SK-N-SH treated with all-trans-retinoic acid at 6 μM for 48 hours (cell line): ENCODE measurements around the gene LRBA.

Experiments
- BACH2 ChIP-seq: fragments of 250-450 bp; sonication (Bioruptor Pico); IDR thresholded peaks from 2 replicates; pipeline ENCODE4 v1.9.0; 2021; ENCODE audit warnings: mild to moderate bottlenecking, borderline replicate concordance
- CREB5 ChIP-seq: fragments of 250-450 bp; sonication (Bioruptor Pico); IDR thresholded peaks from 2 replicates; pipeline ENCODE4 v1.5.1; 2020; ENCODE audit warnings: low read depth, mild to moderate bottlenecking, moderate library complexity
- ESRRG ChIP-seq: fragments of 250-450 bp; sonication (Bioruptor Pico); IDR thresholded peaks from 2 replicates; pipeline ENCODE4 v1.6.1; 2021; ENCODE audit warnings: mild to moderate bottlenecking
- SNAI2 ChIP-seq: fragments of 250-450 bp; sonication (Bioruptor Pico); IDR thresholded peaks from 2 replicates; pipeline ENCODE4 v1.5.0; 2020; ENCODE audit warnings: mild to moderate bottlenecking, moderate library complexity
- TCF4 ChIP-seq: fragments of 250-450 bp; sonication (Bioruptor Pico); IDR thresholded peaks from 2 replicates; pipeline ENCODE4 v1.8.0; 2021; ENCODE audit warnings: mild to moderate bottlenecking, moderate library complexity, borderline replicate concordance
- TOX ChIP-seq: fragments of 250-450 bp; sonication (Bioruptor Pico); IDR thresholded peaks from 2 replicates; pipeline ENCODE4 v1.8.0; 2021; ENCODE audit warnings: mild to moderate bottlenecking, moderate library complexity, borderline replicate concordance
- ZFP30 ChIP-seq: fragments of 450-650 bp; formaldehyde crosslinking; IDR thresholded peaks from 2 replicates; pipeline ENCODE4 v1.5.0; 2022; ENCODE audit warnings: mild to moderate bottlenecking, moderate library complexity
- ZNF70 ChIP-seq: fragments of 450-650 bp; formaldehyde crosslinking; IDR thresholded peaks from 2 replicates; pipeline ENCODE4 v1.5.0; 2020; ENCODE audit warnings: mild to moderate bottlenecking, moderate library complexity

GRCh38 chr4:151048913-151049312, 33.8 kb upstream of the LRBA start:
- TF ChIP-seq SNAI2 (CRISPR knock-in tag) (no peak), TCF4 (CRISPR knock-in tag) (no peak), ZFP30 (CRISPR knock-in tag) (no peak), CREB5 (no peak), BACH2 (no peak), ZNF70 (CRISPR knock-in tag) (no peak), ESRRG (CRISPR knock-in tag) (no peak), TOX (CRISPR knock-in tag) (no peak)
